HCT116 (cell line): Measurements from ENCODE around the gene KLK8. TPM values are rescaled to one million over a fixed set of nuclear protein-coding genes. Genes with fewer than 3 reads are reported as not detected.

ENCODE experiments used
- ATAC-seq: fragments of 200-7000 bp; cut with Tn5 transposase; 2 replicates; pipeline ENCODE4 v1.9.1; 2020; ENCODE audit warnings: mild to moderate bottlenecking, moderate library complexity
- BruUV-seq: library from RNA; stranded (reverse); fragments of 400-500 nt; replicated peaks from 2 replicates; lab custom pipeline; 2021; lab: Mats Ljungman, UMichigan
- CTCF ChIA-PET: fragments of 300-600 bp; sonication (Branson Sonifier 250); formaldehyde crosslinking; loops from one replicate; lab custom pipeline; 2021; ENCODE audit warnings: antibody characterized with exemption; lab: Charles Lee
- POLR2A ChIA-PET: fragments of 300-600, 350-600 bp; sonication (Branson Sonifier 250); formaldehyde crosslinking; loops from one replicate; lab custom pipeline; 2021; ENCODE audit warnings: antibody characterized with exemption; lab: Charles Lee
- RAD21 ChIA-PET, 2 experiments: fragments of 300-600 bp; sonication (Branson Sonifier 250); formaldehyde crosslinking; loops; one replicate each; lab custom pipeline; 2023; ENCODE audit warnings: low total read pairs in 2 of 2; ENCODE audit not compliant: uncharacterized antibody in 2 of 2, unreplicated experiment in 2 of 2, low non-redundant PET in 1 of 2; lab: Charles Lee
- DNase-seq: peaks from one replicate; pipeline ENCODE4 v3.0.0-alpha.2; 2010; ENCODE audit warnings: low read depth, low spot score
- H2AFZ ChIP-seq: fragments of 200-600 bp; shearing (Covaris generic), sonication (generic); 2 replicates; pipeline ENCODE4 v1.6.1; 2017; ENCODE audit warnings: low read depth, mixed run types, mixed read lengths, antibody characterized with exemption, low read length; ENCODE audit not compliant: poor library complexity, severe bottlenecking
- H3K27ac ChIP-seq: 2 replicates; pipeline ENCODE4 v1.5.1; 2012; ENCODE audit warnings: low read depth, low read length
- H3K27me3 ChIP-seq: fragments of 200-600 bp; sonication (generic); 2 replicates; pipeline ENCODE4 v1.6.1; 2016; ENCODE audit warnings: mixed run types, low read length, mixed read lengths; ENCODE audit not compliant: insufficient read depth
- H3K36me3 ChIP-seq, 2 experiments: fragments of 200-500 bp in 1 of 2; fragments of 200-600 bp in 1 of 2; sonication (Bioruptor generic) in 1 of 2; sonication (generic) in 1 of 2; 2 replicates each; pipeline versions ENCODE4 v1.5.1 to v1.6.1; 2014 to 2016; ENCODE audit warnings: low read length in 2 of 2, inconsistent platforms in 1 of 2, mixed read lengths in 1 of 2, mixed run types in 1 of 2; ENCODE audit not compliant: insufficient read depth in 2 of 2, control insufficient read depth in 1 of 2
- H3K4me1 ChIP-seq, 2 experiments: fragments of 200-600 bp in 1 of 2; sonication (generic) in 1 of 2; 2 replicates each; pipeline versions ENCODE4 v1.5.1 to v1.6.1; 2012 to 2017; ENCODE audit warnings: low read length in 2 of 2, inconsistent platforms in 1 of 2, mild to moderate bottlenecking in 1 of 2, mixed read lengths in 1 of 2, mixed run types in 1 of 2, moderate library complexity in 1 of 2; ENCODE audit not compliant: insufficient read depth in 2 of 2, control insufficient read depth in 1 of 2
- H3K4me2 ChIP-seq: fragments of 200-600 bp; sonication (generic); 2 replicates; pipeline ENCODE4 v1.6.1; 2017; ENCODE audit warnings: mixed run types, low read length, mixed read lengths
- H3K4me3 ChIP-seq, 2 experiments: fragments of 200-600 bp in 1 of 2; sonication (generic) in 1 of 2; replicated peaks in 1 of 2; 2 replicates each; pipeline ENCODE4 v1.5.1; 2011 to 2016; ENCODE audit warnings: low read length in 2 of 2, control low read depth in 1 of 2, low read depth in 1 of 2, mild to moderate bottlenecking in 1 of 2, mixed read lengths in 1 of 2, mixed run types in 1 of 2
- H3K79me2 ChIP-seq: fragments of 200-600 bp; sonication (generic); 2 replicates; pipeline ENCODE4 v1.6.1; 2017; ENCODE audit warnings: mild to moderate bottlenecking, mixed run types, low read length, moderate library complexity, mixed read lengths; ENCODE audit not compliant: insufficient read depth
- H3K9ac ChIP-seq: fragments of 200-600 bp; sonication (generic); 2 replicates; pipeline ENCODE4 v1.6.1; 2016; ENCODE audit warnings: low read length, mixed read lengths
- H3K9me2 ChIP-seq: fragments of 200-600 bp; sonication (generic), shearing (Covaris generic); 2 replicates; pipeline ENCODE4 v1.6.1; 2017; ENCODE audit warnings: mixed run types, mild to moderate bottlenecking, moderate library complexity; ENCODE audit not compliant: insufficient read depth
- H3K9me3 ChIP-seq, 2 experiments: fragments of 200-500 bp in 1 of 2; fragments of 200-600 bp in 1 of 2; sonication (Bioruptor generic) in 1 of 2; sonication (generic) in 1 of 2; 2 replicates each; pipeline ENCODE4 v1.6.1; 2014 to 2017; ENCODE audit warnings: low read length in 2 of 2, mixed read lengths in 2 of 2, inconsistent platforms in 1 of 2, low read depth in 1 of 2, mild to moderate bottlenecking in 1 of 2, mixed run types in 1 of 2, moderate library complexity in 1 of 2; ENCODE audit not compliant: control insufficient read depth in 1 of 2, insufficient read depth in 1 of 2
- H4K20me1 ChIP-seq: fragments of 200-600 bp; sonication (generic), shearing (Covaris generic); 2 replicates; pipeline ENCODE4 v1.6.1; 2017; ENCODE audit warnings: mixed run types, mild to moderate bottlenecking, moderate library complexity; ENCODE audit not compliant: insufficient read depth
- CBX3 ChIP-seq: IDR thresholded peaks from 2 replicates; pipeline ENCODE4 v1.6.1; 2012; ENCODE audit warnings: low read depth
- CTCF ChIP-seq, 3 experiments: fragments of 200-600 bp in 1 of 3; sonication (generic) in 1 of 3; IDR thresholded peaks in 2 of 3; conservative IDR thresholded peaks in 1 of 3; 2 replicates each; pipeline ENCODE4 v1.5.1; 2012 to 2017; ENCODE audit warnings: low read depth in 2 of 3, low read length in 2 of 3, antibody characterized with exemption in 1 of 3, borderline replicate concordance in 1 of 3, control low read depth in 1 of 3, mild to moderate bottlenecking in 1 of 3, mixed read lengths in 1 of 3, mixed run types in 1 of 3, moderate library complexity in 1 of 3; ENCODE audit not compliant: insufficient read depth in 1 of 3
- ELF1 ChIP-seq: IDR thresholded peaks from 2 replicates; pipeline ENCODE4 v1.6.1; 2012; ENCODE audit warnings: low read depth, borderline replicate concordance
- EZH2phosphoT487 ChIP-seq: fragments of 200-600 bp; IDR thresholded peaks from 2 replicates; pipeline ENCODE4 v1.6.1; 2018; ENCODE audit warnings: antibody characterized with exemption, borderline replicate concordance
- FOSL1 ChIP-seq: IDR thresholded peaks from 2 replicates; pipeline ENCODE4 v1.6.1; 2012; ENCODE audit warnings: low read depth
- JUND ChIP-seq: IDR thresholded peaks from 2 replicates; pipeline ENCODE4 v1.6.1; 2012
- MAX ChIP-seq: IDR thresholded peaks from 2 replicates; pipeline ENCODE4 v1.6.1; 2012
- POLR2A ChIP-seq: IDR thresholded peaks from 2 replicates; pipeline ENCODE4 v1.7.0; 2011; ENCODE audit warnings: borderline replicate concordance; ENCODE audit not compliant: insufficient read depth, insufficient read length; ENCODE audit errors: extremely low read depth
- RAD21 ChIP-seq: IDR thresholded peaks from 2 replicates; pipeline ENCODE4 v1.6.1; 2012; ENCODE audit warnings: low read depth, mild to moderate bottlenecking
- REST ChIP-seq: IDR thresholded peaks from 2 replicates; pipeline ENCODE4 v1.6.1; 2012; ENCODE audit warnings: low read depth
- SP1 ChIP-seq: IDR thresholded peaks from 2 replicates; pipeline ENCODE4 v1.6.1; 2012; ENCODE audit warnings: low read depth
- TCF7L2 ChIP-seq: IDR thresholded peaks from 2 replicates; pipeline ENCODE4 v1.7.0; 2011; ENCODE audit warnings: borderline replicate concordance, inconsistent platforms; ENCODE audit not compliant: insufficient read depth, insufficient read length; ENCODE audit errors: extremely low read depth
- intact Hi-C: fragments of 100-400 bp; cut with micrococcal nuclease; formaldehyde crosslinking; loops from 2 replicates; pipeline ENCODE4 v1.10.0; 2022
- total RNA-seq: library from RNA; stranded (reverse); gene quantifications from one replicate; pipeline ENCODE4 v1.2.1, GENCODE V29; 2021; ENCODE audit not compliant: unreplicated experiment

KLK8 gene
- total RNA-seq, 1 experiment from 2014 or later: 92.8 TPM

- no peak for TF ChIP-seq REST
- no peak for TF ChIP-seq MAX
- no peak for TF ChIP-seq EZH2phosphoT487
- no peak for TF ChIP-seq CBX3
- TF ChIP-seq TCF7L2: no peak
- TF ChIP-seq CTCF (IDR thresholded peaks at IDR 0.05 in 2 of 3, conservative IDR thresholded peaks at IDR 0.05 in 1 of 3; ENCODE audit: borderline replicate concordance in 1 of 3, insufficient read depth in 1 of 3, low read depth in 2 of 3, low read length in 2 of 3): no peak
Observed at GRCh38 chr19:51036519-51036918, 35.1 kb upstream of the KLK8 start (continued).

- H2AFZ ChIP-seq: no peak within 1 kb of the TSS
- no peaks in the 10 kb centered on the region for H3K4me1 ChIP-seq
- TF ChIP-seq REST: no peak
- TF ChIP-seq CTCF (IDR thresholded peaks at IDR 0.05 in 2 of 3, conservative IDR thresholded peaks at IDR 0.05 in 1 of 3; ENCODE audit: borderline replicate concordance in 1 of 3, insufficient read depth in 1 of 3, low read depth in 2 of 3, low read length in 2 of 3): no peak
- no peak for TF ChIP-seq EZH2phosphoT487
- TF ChIP-seq ELF1: no peak
- no peak for TF ChIP-seq RAD21
- no peak for TF ChIP-seq JUND
- TF ChIP-seq SP1: no peak
- TF ChIP-seq MAX: no peak
- TF ChIP-seq FOSL1: no peak
- no peak for TF ChIP-seq POLR2A
- H3K4me2 ChIP-seq: no peak within 1 kb of the TSS
- ATAC-seq (no peak), DNase-seq (no peak)
- ChIA-PET CTCF (no interaction called here), POLR2A (no interaction called here), RAD21 (no interaction called here)
- no peaks in the 10 kb centered on the region for H3K9me2 ChIP-seq
- intact Hi-C loops: no loop called here
- H3K9ac ChIP-seq: no peak within 1 kb of the TSS
- no peaks in the 10 kb centered on the region for H4K20me1 ChIP-seq
- H3K27me3 ChIP-seq: no peaks in the 10 kb centered on the region
- no peaks in the 10 kb centered on the region for H3K79me2 ChIP-seq
- no peak within 1 kb of the TSS for H3K27ac ChIP-seq
- H3K4me3 ChIP-seq: no peak within 1 kb of the TSS
- no peaks in the 10 kb centered on the region for H3K9me3 ChIP-seq
- H3K36me3 ChIP-seq: no peaks in the 10 kb centered on the region
- BruUV-seq: no TSS peak
Observed at GRCh38 chr19:51034704-51035103, 33.3 kb upstream of the KLK8 start, which contains the start of gene KLK12. KLK12 (minus strand) TSS chr19:51035002; CDS start chr19:51034621, 381 bp downstream.
